DMS 273 treated with DMSO at 0.1 percent for 48 hours (cell line): ENCODE data around the gene EPN2.
"Not testable (repeated sequence)": the region's sequence is repeated elsewhere in the genome, so short reads cannot be mapped to it uniquely, and the experiment has no call there.

Experiments used
- DNase-seq: peaks from one replicate; lab custom pipeline; 2025; lab: John Stamatoyannopoulos, UW

EPN2 gene

DNA sequence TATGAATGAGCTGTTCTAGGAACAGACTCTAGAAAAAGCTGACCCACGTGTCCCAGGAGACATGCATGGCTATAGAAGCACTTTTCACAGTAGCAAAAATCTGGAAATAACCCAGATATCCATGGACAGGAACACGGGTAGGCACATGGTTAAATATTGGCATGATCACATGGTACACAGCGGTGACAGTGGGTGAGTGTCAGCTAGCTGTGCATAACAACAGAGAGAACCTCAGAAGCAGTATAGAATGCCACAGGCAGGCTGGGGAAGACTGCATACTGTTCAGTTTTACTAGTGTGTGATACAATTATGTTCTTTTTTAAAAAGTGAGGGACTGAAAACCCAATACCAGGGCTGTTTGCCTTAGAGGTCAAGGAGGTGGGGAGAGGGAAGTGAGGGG lies 31.4 kb downstream of the EPN2 start:
- DNase-seq = no peak

DNA sequence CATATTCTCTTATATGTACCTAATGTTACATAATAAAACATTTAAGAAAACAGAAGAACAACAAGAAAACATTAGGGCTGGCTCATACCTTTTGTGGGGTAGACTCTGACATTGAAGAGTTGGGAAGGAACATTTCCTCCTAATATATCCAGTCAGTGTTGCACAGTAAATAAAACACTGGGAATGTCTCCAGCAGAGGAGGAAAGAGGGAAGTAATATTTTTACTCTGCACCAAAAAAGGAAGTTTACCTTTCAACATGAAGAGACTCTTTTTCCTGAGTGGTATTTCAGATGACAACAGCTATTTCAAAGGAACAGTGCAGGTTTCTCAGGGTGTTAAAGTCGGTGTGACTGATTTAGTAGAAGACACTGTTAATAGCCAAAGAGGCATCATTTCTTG lies 31.9 kb downstream of the EPN2 start:
- DNase-seq = no peak

GRCh38 chr17:19269641-19270040 lies 32.5 kb downstream of the EPN2 start:
- no peak for DNase-seq

DNA sequence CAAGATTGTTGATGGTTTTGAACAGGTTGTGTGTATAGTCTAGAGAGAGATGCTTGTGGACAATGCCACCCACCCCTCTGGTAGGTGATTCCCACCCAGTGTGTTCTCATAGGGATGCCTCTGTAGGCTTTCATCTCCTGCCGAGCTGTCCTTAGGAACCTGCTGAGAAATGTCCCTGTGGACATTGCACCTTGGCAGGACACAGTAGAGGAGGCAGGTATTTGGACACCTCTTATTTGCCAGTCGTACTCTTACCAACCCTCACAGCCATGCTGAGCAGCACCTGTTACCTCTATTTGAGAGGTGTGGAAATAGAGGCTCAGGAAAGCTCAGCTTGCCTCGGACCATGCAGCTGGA lies 33.2 kb downstream of the EPN2 start:
- no peak for DNase-seq

DNA sequence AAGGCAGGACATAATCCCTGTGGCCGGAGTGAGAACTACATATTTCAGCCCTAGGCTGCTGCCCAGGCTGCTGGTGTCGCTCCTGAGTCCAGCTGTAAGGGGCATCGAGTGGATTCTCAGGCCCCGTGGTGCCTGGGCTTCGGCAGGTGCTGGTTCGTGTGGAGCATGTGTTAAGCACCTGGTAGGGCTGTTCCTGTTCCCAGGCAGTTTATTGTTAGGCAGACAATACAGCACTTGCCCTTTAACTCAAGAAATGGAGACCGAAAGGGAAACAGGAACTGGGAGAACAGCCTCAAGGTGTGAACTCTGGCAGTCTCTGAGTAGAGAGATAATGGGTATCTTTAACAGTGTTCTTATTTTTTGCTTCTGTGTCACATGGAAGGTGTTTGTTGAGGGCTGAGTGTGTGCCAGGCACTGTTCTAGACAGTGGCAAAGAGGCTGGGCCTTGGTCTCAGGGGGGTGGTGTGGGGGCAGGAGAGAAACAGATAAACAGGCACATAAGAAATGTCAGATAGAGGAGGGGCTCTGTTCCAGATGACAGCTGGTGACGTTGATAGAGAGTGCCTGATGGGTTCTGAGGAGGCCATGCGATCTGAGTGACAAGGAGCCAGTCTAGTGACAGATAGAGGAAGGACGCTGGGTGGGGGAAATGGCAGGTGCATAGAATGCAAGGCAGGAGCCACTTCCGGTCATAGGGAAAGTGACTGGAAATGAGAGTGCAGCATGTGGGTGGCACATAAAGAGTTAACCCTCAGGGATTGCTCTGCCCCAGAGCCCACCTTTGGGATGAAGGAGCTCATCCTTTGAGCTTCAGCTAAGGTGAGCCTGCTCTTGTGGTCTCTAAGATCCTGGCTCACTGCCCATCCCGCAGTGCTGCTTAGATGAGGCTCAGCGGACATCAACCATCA lies 33.8 kb downstream of the EPN2 start:
- DNase-seq = no peak

DNA sequence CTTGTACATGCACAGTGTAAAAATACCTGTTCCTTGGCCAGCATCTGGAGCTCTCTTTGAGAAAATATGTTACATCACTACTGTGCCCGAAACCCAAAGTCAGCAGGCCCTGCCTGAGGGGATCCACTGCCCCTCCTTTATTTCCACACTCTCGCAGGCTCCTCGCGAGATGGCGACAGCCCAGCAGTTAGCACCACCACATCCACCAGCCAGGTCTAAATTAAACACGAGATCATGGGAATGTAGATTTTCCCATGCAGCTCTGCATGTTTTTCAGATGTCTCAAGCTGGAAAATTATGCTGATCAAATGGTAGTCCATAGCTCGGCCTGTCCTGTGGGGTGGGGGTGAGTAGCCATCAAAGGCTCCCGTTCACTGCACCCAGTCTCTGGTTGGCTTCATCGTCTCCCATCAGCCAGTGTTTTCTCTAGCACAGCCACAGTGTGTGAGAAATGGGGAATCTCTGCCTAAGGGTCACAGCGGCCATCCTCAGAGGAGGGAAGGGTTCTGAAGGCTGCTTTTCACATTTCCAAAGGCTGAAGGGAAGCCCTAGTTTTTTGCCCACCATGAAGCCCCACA lies 34.7 kb downstream of the EPN2 start:
- no peak for DNase-seq

GRCh38 chr17:19273731-19274130 lies 36.6 kb downstream of the EPN2 start:
- no peak for DNase-seq

DNA sequence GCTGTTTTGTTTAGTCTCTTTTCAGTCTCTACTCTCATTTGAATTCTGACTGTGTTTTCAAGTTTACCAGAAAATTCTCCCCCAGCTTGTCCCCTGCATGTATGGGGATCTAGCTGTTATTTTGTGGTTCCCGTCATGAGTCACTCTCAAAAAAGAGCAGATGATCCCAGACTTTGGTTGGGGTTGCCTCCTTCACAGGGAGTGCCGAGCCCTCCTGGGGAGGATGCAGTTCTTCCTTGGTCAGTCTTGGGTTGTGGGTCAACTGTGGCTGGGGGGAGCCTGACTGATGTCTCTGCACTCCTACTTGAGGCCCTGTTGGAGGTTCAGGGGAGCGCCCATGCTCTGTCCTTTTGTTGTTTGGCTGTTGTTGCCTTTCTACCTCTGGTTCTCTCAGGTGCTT lies 37.7 kb downstream of the EPN2 start:
- no peak for DNase-seq

- DNase-seq = no peak
Observed at GRCh38 chr17:19275457-19276127, 38.4 kb downstream of the EPN2 start.

DNA sequence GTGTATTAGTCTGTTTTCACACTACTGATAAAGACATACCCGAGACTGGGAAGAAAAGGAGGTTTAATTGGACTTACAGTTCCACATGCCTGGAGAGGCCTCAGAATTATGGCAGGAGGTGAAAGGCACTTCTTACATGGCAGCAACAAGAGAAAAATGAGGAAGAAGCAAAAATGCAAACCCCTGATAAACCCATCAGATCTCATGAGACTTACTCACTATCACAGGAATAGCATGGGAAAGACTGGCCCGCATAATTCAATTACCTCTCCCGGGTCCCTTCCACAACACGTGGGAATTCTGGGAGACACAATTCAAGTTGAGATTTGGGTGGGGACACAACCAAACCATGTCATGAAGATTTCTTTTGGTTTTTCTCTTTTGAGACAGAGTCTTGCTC lies 41.1 kb downstream of the EPN2 start:
- DNase-seq = not testable (repeated sequence)

DNA sequence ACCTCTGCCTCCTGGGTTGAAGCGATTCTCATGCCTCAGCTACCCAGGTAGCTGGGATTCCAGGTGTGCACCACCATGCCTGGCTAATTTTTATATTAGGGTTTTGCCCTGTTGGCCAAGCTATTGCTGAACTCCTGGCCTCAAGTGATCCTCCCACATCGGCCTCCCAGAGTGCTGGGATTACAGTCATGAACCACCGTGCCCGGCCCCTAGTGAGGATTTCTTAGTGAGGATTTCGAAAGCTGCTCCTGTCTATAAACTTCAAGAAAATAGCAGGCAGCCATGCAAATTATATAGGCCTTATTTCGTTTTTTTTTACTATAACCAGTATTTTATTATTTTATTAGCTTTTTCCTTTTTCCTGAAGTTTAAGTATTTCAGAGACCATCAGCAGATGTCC lies 41.6 kb downstream of the EPN2 start:
- no peak for DNase-seq

DNA sequence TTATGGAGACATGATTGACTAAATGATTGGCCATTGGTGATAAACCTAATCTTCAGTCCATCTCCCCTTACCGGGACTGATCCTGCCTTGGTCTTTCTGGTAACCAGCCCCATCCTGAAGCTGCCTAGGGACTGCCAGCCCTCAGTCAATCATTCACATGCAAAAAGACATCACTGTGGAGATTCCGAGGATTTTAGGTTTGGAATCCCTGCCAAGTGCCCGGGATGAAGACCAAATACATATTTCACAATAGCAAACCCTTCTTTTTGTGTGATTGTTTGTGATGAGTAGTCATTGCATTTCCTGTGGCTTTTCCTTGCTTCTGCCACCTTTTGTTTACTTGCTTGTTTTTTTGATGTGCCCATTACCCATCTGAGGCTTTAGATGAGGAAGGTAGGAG lies 44.0 kb downstream of the EPN2 start:
- DNase-seq = no peak

DNA sequence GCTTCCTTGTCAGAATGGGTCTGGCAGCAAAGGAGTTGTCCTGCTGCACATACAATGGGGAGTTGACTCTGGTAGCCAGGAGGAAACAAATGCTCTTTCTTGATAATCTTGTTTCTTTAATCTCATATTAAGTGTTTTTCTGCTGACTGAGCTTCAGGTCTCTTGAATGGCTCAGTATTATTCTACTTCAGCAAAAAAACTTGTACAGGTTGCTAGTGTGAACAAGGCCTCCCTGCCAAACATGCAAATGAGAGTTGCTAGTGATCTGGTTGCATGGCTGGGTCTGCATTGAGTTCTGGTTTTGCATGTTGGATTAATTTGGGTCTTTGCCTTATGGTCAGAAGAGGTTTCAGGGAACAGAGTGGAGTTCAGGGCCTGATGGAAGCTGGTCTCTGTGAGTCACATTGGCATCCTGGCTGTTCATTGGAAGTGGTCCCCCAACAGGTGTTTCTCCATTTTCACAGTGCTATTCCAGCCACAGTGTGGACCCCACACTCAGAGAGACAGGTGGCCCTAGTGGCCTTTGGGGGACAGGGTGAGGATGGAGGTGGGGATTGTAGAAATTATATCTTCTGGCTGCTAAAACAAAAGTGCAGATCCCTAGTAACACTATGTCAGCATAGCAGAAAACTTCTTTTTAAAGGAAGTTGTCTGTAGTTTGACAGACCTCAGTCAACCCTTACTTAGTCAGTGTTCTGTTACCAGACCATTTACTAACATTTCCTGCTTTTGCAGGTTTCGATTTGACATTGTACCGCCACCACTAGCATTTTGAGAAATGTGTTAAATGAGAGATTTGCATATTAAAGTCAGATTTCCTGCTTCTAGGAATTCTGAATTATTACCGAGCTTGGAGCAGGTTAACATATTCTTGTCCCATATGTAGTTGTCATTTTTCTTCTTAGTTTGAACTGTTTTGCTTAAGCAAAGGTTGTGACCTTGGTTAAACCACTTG lies 47.1 kb downstream of the EPN2 start:
- no peak for DNase-seq

DNA sequence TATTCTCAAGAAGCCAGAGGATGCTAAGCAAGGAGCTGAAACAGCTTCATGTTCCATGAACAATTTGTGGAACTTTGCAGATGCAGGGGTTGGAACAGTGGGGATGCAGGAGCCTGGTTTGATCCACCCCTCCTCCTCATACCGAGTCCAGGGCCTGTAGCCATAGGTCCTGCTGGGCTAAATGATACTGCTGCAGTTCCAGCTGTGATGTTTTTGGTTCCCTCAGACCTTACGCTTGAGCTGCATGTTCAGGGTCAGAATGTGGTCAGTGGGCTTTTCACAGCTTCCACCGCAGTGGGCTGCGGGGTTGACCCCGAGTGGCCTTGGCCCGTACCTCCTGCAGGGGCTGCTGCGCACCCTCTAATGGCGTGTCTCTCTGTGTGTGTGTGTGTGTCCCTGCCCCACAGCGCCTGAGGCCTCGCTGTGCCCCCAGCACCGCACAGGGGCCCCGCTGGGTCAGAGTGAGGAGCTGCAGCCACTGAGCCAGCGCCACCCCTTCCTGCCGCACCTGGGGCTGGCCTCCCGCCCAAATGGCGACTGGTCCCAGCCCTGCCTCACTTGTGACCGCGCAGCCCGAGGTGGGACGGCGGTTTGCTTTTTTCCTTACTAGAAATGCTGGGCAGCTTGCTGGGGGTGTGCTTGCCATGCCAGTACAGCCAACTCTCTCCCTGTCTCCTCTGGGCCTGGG lies 48.2 kb downstream of the EPN2 start:
- no peak for DNase-seq

GRCh38 chr17:19286751-19287341 lies 49.7 kb downstream of the EPN2 start:
- DNase-seq = no peak

GRCh38 chr17:19287651-19288050 lies 50.5 kb downstream of the EPN2 start:
- no peak for DNase-seq

DNA sequence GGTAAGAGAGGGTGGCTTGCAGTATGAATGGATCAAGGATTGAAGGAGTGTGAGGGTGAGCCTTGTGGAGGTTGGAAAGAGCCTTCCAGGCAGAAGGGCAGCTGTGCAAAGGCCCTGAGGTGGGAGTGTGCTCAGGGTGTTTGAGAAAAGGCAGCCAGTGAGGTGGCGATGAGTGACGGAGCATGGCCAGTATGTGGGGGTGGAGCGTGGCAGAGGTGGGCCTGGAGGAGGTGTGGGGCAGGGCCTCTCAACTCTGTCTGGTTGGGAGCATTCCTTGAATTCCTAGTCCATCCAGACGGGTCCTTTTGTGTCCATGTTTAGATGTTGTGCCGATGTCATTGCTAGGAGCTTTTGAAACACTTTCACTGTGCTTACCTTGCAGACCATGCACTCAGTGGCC lies 51.3 kb downstream of the EPN2 start:
- no peak for DNase-seq

DNA sequence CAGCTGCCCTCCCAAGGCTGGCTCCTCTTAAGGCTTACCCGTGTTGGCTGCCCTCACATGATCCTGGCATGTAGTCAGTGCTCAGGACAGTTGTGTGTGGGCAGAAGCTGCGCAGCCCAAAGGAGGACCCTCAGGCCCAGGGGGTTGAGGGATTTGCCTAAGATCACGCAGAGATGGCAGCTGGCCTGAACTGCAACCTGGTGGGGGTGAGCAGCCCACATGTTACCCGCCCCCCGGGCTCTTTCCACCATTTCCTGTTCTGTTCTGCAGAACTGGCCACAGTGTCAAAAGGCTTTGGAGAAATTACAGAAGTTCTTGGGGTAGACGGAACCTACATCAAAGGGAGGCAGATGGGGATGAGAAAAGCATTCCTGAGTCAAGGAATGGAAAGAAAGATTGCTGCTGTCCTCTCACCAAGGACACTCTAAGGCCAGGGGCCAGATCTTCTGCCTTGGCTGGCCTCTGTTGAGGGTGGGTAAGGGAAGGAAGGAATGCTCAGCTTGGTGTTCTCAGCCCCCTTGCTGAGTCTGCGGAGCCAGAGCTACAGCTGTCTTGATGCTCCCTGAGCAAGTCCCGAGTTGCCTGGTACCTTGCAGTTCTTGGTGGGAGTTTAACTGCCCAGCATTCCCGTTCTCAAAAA lies 53.0 kb downstream of the EPN2 start:
- no peak for DNase-seq

DNA sequence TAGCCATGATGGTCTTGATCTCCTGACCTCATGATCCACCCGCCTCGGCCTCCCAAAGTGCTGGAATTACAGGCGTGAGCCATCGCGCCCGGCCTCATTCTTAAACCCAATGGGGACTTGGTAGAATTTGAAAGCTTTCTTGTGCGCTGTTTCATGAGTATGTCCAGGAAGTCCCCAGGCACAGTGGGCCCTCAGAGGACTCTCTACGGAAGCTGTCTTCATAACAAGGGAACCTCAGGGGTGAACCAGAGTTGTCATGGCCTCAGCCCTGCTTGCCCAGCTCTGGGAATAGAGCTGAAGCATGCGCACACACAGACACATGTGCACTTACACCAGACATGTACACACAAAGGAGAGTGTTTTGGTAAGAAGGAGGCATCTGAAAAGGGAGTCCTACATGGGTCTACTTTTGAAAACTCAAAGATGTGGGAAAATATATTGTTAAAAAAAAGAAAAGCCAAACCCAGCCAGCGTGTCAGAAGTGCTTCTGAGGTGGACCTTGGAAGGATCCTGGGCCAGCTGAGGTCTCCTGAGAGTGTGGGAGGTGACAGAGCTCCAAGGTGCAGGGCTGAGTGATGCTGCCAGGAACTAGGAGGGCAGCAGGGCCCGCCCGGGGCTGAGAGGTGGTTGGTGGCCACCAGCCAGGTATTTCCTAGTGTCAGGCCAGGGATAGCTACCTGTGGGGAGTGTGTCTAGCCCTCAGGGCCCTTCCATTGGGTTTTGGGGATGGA lies 54.6 kb downstream of the EPN2 start:
- no peak for DNase-seq

DNA sequence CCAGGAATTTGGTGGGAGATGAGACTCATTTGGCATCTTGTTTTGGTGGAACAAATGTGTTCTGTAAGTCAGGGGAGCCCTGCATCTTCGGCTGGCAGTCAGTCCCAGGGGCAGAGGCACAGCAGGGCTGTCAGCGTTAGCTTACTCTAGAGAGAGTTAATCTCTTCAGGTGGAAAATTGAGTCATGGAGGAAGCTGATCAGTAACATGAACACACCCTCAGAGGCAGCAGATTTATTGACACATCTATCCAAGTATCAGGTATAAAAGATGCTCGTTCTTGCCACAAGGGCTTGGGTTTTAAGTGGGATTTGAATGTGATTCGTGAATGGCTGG lies 55.2 kb downstream of the EPN2 start:
- no peak for DNase-seq
